Activated T-helper 17 cell treated with anti-CD3 and anti-CD28 coated beads, Interleukin-2, amount 50 U/mL, for 72 hours (primary cell): Measurements from ENCODE around the gene CDK11A. TPM values are rescaled to one million over a fixed set of nuclear protein-coding genes. Genes with fewer than 3 reads are reported as not detected.
A peak's percentile ranks its signal among the peaks of the same experiment; 100 is the strongest.
"Not testable (repeated sequence)": the region's sequence is repeated elsewhere in the genome, so short reads cannot be mapped to it uniquely, and the experiment has no call there.

Source experiments
- ATAC-seq: fragments of 150-1000 bp; cut with Tn5 transposase; replicated peaks from 2 replicates; pipeline ENCODE4 v1.10.0; 2021; ENCODE audit warnings: mild to moderate bottlenecking, moderate library complexity
- H3K27ac Mint-ChIP-seq: one replicate; pipeline ENCODE4 v1.8.0; 2022; ENCODE audit warnings: mixed read lengths
- H3K27me3 Mint-ChIP-seq: one replicate; pipeline ENCODE4 v1.8.0; 2022; ENCODE audit warnings: mixed read lengths
- H3K36me3 Mint-ChIP-seq: one replicate; pipeline ENCODE4 v1.8.0; 2022; ENCODE audit warnings: low read depth, mild to moderate bottlenecking, mixed read lengths
- H3K4me1 Mint-ChIP-seq: one replicate; pipeline ENCODE4 v1.8.0; 2022; ENCODE audit warnings: mixed read lengths
- H3K4me3 Mint-ChIP-seq: one replicate; pipeline ENCODE4 v1.8.0; 2022; ENCODE audit warnings: mild to moderate bottlenecking, mixed read lengths
- H3K9me3 Mint-ChIP-seq: one replicate; pipeline ENCODE4 v1.8.0; 2022; ENCODE audit warnings: mixed read lengths
- total RNA-seq, 2 donors: library from RNA; stranded (reverse); gene quantifications; one replicate each; pipeline ENCODE4 v1.2.3, GENCODE V29; 2022

The CDK11A gene
- 10 to 100 TPM; 51.8 to 65.6 TPM for total RNA-seq

DNA sequence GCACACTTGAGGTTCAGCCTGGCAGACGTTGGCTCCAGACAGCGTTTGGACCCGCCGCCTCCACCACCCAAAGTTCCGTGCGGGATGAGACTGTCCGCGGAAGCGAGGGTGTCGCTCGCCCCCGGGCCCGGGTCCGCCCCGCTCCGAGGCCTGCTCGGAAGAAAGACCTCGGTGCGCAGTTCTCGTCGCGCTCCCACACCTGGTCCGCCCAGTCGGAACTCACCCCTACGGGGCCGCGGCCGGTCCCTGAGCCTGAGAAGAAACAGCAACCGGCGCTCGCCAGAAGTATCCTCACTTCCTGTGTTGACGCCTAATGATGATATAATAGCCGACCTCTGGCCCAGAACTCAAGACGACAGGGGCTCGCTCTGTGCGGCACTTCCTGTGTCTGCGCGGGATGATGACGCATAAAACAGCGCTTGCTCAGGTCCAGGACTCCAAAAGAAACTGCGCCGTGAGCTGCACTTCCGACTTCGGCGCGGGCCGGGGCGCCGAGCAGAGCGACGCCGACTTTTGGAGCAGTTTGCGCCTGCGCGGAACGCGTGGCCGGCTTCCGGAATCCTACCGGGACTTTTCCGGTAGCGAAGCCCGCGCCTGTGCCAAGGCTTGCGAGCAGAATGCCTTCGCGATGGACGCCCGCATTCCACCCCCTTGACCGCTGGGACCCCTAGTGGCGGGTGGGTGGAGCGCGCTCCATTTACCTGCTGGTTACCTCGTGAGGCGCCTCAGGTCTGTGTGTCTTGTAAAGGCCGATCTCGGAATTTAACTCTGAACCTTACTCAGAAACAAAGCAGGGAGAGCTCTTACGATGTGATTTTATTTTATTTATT, at the start of gene CDK11A:
Gene CDK11A, minus strand, starts transcription at position 323 of the 830 bp plus-strand sequence. CDS start 1,539 bp downstream, outside the sequence.
- H3K4me1 Mint-ChIP-seq, H3K9me3 Mint-ChIP-seq, H3K27me3 Mint-ChIP-seq: not testable (repeated sequence)
- Mint-ChIP-seq H3K36me3 (peaks cover 37% of the 10 kb centered on the region), H3K4me3 (peak within 1 kb of the TSS; percentile 93), H3K27ac (peak within 1 kb of the TSS; percentile 98)
- peak; percentile 98 for ATAC-seq

DNA sequence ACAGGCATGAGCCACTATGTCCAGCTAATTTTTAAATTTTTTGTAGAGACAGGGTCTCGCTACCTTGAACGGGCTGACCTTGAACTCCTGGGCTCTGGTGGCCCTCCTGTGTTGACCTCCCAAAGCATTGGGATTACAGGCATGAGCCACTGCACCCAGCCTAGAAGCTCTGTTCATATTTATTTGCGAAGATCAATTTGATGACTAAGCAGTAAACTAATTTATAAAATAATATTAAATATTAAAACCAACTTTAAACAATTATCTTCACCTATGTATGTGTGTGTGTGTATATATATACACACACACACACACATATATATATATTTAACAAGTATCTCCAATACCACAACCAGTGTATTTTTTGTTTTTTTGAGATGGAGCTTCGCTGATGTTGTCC, 49.7 kb upstream of the CDK11A start:
- Mint-ChIP-seq H3K9me3 (no peaks in the 10 kb centered on the region), H3K4me1 (peaks cover 20% of the 10 kb centered on the region), H3K4me3 (no peak overlapping the region), H3K27ac (no peak overlapping the region), H3K27me3 (no peaks in the 10 kb centered on the region), H3K36me3 (peaks cover 60% of the 10 kb centered on the region)
- ATAC-seq: no peak

DNA sequence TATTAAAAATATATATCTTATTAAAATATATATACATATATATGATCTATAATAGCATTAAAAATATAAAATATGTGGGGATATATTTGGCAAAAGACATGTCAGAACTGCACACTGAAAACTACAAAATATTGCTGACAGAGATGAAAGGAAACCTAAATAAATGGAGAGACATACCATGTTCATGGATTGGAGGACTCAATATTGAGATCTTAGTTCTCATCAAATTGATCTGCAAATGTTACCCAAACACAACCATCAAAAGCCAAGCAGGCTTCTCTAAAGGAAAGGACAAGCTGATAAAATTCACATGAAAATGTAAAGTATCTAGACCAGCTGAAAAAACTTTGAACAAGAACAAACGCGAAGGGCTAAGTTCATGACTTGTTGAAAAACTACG, 46.9 kb upstream of the CDK11A start:
- Mint-ChIP-seq H3K27me3 (no peaks in the 10 kb centered on the region), H3K36me3 (peaks cover 78% of the 10 kb centered on the region), H3K4me1 (peaks cover 15% of the 10 kb centered on the region), H3K4me3 (no peak overlapping the region), H3K27ac (no peak overlapping the region), H3K9me3 (no peaks in the 10 kb centered on the region)
- ATAC-seq: no peak

GRCh38 chr1:1770102-1770501, 45.9 kb upstream of the CDK11A start:
- ATAC-seq: no peak
- Mint-ChIP-seq H3K27ac (peak overlapping the region; percentile 58), H3K36me3 (peaks cover 74% of the 10 kb centered on the region), H3K27me3 (no peaks in the 10 kb centered on the region), H3K4me3 (no peak overlapping the region), H3K4me1 (peaks cover 5% of the 10 kb centered on the region), H3K9me3 (no peaks in the 10 kb centered on the region)

- Mint-ChIP-seq H3K27ac (no peak overlapping the region), H3K36me3 (peaks cover 83% of the 10 kb centered on the region), H3K9me3 (no peaks in the 10 kb centered on the region), H3K27me3 (no peaks in the 10 kb centered on the region), H3K4me3 (no peak overlapping the region), H3K4me1 (peaks cover 4% of the 10 kb centered on the region)
- ATAC-seq: no peak
Observed at GRCh38 chr1:1768249-1768992, 44.3 kb upstream of the CDK11A start.

DNA sequence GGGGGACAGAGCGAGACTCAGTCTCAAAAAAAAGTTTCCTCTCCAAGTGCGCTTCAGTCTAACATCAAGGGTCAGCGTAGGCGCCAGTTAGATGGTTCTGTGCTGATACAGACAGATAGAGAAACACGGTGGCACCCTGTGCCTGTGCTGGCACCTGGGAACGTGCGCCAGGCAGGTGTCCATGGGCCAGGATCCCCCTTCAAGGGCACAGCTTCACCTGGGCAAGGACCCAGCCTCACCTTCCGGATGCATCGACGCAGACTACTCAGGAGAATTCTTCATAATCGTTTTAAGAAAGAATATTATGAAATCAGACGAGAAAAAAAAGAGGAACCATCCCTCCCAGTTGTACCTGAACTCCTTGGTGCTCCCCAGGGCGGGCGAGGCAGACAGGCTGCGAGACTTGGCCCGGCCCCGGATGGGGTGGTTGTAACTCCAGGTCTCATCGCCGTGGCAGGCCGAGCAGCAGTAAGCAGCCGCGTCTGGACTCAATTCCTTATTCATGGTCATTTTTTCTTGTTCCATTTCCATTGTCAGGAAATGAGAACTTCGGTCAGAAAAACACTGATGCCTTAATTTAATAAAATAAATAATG, 40.8 kb upstream of the CDK11A start:
- Mint-ChIP-seq H3K4me3 (no peak overlapping the region), H3K9me3 (no peaks in the 10 kb centered on the region), H3K27ac (no peak overlapping the region), H3K36me3 (peaks cover 89% of the 10 kb centered on the region), H3K4me1 (peaks cover 4% of the 10 kb centered on the region), H3K27me3 (no peaks in the 10 kb centered on the region)
- ATAC-seq: no peak

- no peaks in the 10 kb centered on the region for H3K27me3 Mint-ChIP-seq
- peaks cover 4% of the 10 kb centered on the region for H3K4me1 Mint-ChIP-seq
- peaks cover 87% of the 10 kb centered on the region for H3K36me3 Mint-ChIP-seq
- no peak for ATAC-seq
- H3K4me3 Mint-ChIP-seq: no peak overlapping the region
- no peak overlapping the region for H3K27ac Mint-ChIP-seq
- H3K9me3 Mint-ChIP-seq: no peaks in the 10 kb centered on the region
Observed at GRCh38 chr1:1763657-1764621, 39.8 kb upstream of the CDK11A start.

- H3K4me1 Mint-ChIP-seq: no peaks in the 10 kb centered on the region
- ATAC-seq: no peak
- no peak overlapping the region for H3K27ac Mint-ChIP-seq
- H3K27me3 Mint-ChIP-seq: no peaks in the 10 kb centered on the region
- no peaks in the 10 kb centered on the region for H3K9me3 Mint-ChIP-seq
- no peak overlapping the region for H3K4me3 Mint-ChIP-seq
- peaks cover 90% of the 10 kb centered on the region for H3K36me3 Mint-ChIP-seq
Observed at GRCh38 chr1:1761504-1762376, 37.6 kb upstream of the CDK11A start.

DNA sequence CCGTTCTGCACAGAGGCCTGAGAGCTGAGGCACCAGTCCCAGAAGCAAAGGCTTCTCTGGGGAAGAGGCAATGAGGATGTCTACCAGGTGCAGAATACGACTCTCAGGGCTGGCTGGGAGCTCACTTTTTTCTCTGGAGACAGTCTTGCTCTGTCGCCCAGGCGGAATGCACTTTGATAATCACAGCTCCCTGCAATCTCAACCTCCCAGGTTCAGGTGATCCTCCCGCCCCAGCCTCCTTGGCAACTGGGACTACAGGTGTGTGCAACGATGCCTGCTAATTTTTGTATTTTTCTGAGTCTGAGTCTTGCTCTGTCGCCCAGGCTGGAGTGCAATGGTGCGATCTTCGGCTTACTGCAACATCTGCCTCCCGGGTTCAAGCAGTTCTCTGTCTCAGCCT, 36.6 kb upstream of the CDK11A start:
- H3K9me3 Mint-ChIP-seq: no peaks in the 10 kb centered on the region
- H3K27me3 Mint-ChIP-seq: no peaks in the 10 kb centered on the region
- no peak overlapping the region for H3K27ac Mint-ChIP-seq
- H3K36me3 Mint-ChIP-seq: peaks cover 88% of the 10 kb centered on the region
- no peaks in the 10 kb centered on the region for H3K4me1 Mint-ChIP-seq
- H3K4me3 Mint-ChIP-seq: no peak overlapping the region
- no peak for ATAC-seq

- no peak overlapping the region for H3K4me3 Mint-ChIP-seq
- peaks cover 86% of the 10 kb centered on the region for H3K36me3 Mint-ChIP-seq
- no peaks in the 10 kb centered on the region for H3K27me3 Mint-ChIP-seq
- no peak overlapping the region for H3K27ac Mint-ChIP-seq
- no peaks in the 10 kb centered on the region for H3K9me3 Mint-ChIP-seq
- H3K4me1 Mint-ChIP-seq: no peaks in the 10 kb centered on the region
- ATAC-seq: no peak
Observed at GRCh38 chr1:1760345-1760650, 36.1 kb upstream of the CDK11A start.

GRCh38 chr1:1759456-1760344, 35.5 kb upstream of the CDK11A start:
- H3K27me3 Mint-ChIP-seq: no peaks in the 10 kb centered on the region
- no peak for ATAC-seq
- peaks cover 86% of the 10 kb centered on the region for H3K36me3 Mint-ChIP-seq
- no peak overlapping the region for H3K27ac Mint-ChIP-seq
- no peaks in the 10 kb centered on the region for H3K4me1 Mint-ChIP-seq
- H3K9me3 Mint-ChIP-seq: no peaks in the 10 kb centered on the region
- H3K4me3 Mint-ChIP-seq: no peak overlapping the region

DNA sequence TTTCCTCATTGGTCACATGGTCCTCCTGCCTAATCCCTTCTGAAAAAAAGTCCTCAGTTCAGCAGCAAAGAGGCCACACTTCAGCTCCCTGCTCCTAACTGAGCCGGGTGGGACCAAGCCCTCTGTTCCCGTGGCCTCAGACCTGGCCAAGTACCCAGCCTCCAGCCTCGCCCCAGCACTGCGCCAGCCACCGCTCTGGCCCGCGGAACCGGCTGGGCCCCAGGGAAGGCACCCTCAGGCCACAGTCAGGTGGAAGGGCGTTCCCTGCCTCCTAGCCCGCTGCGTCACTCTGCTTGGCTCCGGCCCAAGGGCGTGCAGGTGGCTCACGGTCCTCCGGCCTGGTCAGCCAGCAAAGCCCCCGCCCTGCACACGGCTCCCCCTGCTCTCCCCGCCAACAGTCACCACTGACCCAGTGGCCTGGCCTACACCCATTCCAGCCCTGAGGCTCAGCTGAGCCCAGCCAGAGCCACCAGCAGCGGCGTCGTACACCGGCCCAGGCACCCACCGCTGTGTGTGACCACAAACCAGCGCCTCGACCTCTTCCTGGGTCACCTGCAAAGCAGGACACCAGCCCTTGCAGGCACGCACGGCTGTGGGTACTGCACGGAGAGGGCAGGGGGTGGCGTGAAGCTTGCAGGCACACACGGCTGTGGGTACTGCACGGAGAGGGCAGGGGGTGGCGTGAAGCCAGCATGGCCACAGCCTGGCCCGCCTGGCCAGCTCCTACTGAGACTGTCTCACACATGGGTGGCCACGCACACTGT, 34.7 kb upstream of the CDK11A start:
- H3K27me3 Mint-ChIP-seq: no peaks in the 10 kb centered on the region

More for the DNA sequence above, 34.7 kb upstream of the CDK11A start:
- Mint-ChIP-seq H3K27ac (no peak overlapping the region), H3K4me1 (no peaks in the 10 kb centered on the region), H3K36me3 (peaks cover 79% of the 10 kb centered on the region), H3K4me3 (no peak overlapping the region), H3K9me3 (no peaks in the 10 kb centered on the region)
- ATAC-seq: no peak
